CD4-positive, alpha-beta T cell treated with Interleukin-15 for 1 hour (primary cell): ENCODE data around the gene CFAP61.
"Not testable (repeated sequence)": the region's sequence is repeated elsewhere in the genome, so short reads cannot be mapped to it uniquely, and the experiment has no call there.

Experiments
- DNase-seq: peaks from one replicate; pipeline ENCODE4 v3.0.0-alpha.2; 2020

CFAP61 gene

DNA sequence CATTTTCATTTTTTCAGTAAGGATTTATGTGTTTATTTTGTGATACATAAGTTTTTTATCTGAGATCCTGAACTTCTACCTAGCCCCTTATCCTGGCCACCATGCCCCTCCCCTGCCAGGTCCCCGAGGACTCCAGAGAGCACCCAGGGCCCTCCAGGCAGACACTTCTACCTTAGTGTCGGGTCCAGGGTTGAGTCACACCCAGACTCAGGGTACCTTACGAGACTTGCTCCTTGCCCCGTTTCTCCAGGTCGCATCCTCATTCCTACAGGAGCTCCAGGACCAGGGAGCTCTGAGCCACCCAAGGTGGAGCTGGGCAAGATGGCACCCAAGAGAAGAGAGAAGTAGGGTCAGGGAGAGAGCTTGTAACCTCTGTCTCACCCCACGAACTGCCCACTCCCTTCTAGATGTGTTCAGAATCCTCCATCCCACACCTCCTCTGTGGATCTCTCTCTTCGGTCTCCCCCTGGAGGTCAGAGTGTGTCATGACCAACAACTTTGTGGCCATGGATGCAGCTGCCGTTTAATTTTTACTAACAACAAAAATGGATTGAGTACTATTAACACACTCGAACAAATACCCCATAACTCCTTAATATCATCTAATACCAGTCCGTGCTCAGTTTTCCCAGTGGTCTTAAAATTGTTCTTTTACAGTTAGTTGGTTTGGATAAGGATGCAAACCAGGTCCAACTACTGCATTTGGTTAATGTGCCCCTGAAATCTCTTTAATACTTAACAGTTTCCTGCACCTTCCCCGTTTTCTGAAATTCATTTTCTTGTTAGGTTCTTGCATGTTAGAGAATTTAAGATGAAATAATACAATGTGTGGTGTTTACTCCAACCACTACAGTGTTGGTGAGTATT lies 185.0 kb downstream of the CFAP61 start:
- no peak for DNase-seq

- no peak for DNase-seq
These were observed 189.6 kb downstream of the CFAP61 start for GRCh38 chr20:20241976-20242375.

DNA sequence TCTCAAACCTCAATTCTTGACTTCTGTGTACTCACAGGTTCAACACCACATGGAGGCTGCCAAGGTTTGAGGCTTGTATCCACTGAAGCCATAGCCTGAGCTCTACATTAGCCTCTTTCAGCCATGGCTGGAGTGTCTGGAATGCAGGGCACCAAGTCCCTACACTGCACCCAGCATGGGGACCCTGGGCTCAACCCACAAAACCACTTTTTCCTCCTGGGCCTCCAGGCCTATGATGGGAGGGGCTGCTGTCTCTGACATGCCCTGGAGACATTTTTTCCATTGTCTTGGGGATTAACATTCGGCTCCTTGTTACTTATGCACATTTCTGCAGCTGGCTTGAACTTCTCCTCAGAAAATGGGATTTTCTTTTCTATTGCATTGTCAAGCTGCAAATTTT lies 192.1 kb downstream of the CFAP61 start:
- DNase-seq: not testable (repeated sequence)

DNA sequence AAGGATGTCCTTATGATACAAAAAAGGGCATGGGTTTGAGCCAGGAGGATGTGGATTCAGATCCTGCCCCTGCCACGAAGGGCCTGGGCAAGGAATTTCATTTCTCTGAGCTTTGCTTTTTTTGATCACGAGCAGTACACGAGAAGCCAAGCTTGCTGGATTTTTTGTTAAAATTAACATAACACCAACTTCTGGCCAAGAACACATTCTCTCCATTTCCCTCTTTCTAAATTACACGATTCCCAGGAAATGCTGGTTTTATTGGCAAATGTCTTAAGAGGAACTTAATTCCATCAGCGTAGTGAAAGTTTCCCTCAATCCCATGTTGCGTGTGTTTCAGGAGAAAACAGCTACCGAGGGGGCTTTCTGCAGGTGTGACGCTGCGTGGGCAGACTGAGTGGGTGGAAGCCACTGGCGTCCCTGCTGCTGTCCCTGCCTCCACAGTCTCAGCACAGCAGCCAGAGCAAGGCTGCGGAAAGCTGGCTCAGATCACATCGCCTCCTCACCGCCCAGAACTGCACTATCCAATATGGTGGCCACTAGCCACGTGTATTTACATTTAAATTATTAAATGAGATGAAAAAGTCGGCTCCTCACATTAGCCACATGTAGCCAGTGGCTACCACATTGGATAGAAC lies 194.8 kb downstream of the CFAP61 start:
- DNase-seq: no peak

DNA sequence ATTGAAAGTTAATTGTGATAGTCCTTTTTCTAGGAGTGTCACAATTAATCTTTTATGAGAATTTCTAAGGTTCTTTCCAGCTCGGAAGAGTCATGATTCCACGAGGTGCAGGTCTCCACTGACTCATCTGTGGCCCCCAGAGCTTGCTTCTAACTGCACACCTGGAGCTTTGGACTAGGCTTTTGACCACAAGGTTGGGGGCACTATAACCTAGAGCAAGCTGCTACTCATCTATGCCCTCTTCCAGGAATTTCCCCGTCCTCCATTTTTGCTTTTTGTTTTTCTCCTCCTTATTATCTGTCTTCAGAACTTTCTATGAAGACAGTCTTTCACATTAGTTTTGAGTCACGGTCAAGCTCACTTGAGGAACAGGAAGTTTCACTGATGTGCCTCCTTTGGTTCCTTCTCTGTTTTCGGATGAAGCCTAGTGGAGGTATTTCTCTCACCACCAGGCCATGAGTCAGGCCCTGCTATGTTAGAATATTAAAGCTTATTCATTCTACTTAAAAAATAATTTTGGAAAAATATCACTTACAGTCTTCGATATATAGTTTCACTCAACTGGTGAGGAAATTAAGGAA lies 196.4 kb downstream of the CFAP61 start:
- DNase-seq: no peak

DNA sequence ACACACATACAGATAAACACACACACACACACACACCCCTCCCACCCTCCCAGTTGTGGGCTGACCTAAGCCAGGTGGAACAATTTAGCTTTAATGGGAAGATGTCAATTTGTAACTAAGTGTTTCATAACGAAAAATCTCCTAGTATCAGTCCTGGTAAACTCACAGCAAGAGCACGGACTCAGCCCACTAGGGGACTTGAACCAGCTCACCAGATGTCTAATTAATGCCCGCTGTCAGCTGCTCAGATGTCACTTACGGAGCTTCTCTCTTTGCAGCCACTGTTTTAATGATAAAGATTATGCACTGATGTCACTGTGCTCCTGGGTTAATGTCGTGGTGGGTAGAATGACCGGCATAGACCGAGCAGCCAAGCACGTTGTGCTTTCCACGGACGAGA lies 199.0 kb downstream of the CFAP61 start:
- DNase-seq: no peak

DNA sequence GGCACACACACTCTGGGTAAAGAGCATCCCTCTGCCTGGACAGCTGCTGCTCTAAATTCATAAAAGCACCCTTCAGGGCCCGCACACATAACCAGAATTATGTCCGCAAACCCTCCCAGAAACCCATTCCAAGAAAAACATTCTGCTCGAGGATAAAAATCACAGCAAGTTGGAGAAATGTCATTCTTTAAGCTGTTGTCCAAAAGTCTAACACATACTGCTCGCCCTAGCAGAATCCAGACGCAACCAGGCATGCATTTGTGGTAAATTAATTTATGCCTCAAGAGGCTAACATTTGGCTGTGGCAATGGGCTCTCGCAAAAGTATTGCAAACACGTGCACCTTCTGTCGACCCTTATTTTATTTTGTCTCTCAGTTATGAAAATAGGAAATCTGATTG lies 199.5 kb downstream of the CFAP61 start:
- no peak for DNase-seq

DNA sequence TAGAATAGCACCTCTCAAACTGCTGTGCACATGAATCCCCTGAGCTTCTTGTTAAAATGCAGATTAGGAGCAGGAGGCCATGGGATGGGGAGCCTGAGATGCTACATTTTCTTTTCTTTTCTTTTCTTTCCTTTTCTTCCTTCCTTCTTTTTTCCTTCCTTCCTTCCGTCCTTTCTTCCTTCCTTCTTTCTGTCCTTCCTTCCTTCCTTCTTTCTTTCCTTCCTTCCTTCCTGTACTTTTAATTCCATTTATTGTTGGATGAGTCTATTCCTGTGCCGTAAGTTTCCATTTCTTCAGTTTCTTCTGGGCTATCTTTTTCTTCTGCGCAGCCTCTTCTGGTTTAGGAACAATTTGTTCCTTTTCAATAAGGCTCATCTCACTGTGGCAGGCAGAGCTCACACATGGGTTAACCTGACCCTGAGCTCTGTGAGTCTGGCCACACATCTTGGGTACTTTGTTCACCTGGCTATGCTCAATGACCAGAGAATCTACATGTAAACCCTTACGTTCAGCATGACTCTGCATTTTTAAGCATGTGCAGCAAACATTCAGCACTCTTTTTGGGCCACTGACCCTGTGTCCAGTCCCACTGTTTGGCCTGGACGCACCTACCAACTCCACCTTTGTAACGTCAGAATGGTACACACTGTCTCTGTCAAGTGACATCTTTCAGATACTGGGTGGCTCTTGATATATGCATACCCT lies 200.9 kb downstream of the CFAP61 start:
- DNase-seq: no peak

DNA sequence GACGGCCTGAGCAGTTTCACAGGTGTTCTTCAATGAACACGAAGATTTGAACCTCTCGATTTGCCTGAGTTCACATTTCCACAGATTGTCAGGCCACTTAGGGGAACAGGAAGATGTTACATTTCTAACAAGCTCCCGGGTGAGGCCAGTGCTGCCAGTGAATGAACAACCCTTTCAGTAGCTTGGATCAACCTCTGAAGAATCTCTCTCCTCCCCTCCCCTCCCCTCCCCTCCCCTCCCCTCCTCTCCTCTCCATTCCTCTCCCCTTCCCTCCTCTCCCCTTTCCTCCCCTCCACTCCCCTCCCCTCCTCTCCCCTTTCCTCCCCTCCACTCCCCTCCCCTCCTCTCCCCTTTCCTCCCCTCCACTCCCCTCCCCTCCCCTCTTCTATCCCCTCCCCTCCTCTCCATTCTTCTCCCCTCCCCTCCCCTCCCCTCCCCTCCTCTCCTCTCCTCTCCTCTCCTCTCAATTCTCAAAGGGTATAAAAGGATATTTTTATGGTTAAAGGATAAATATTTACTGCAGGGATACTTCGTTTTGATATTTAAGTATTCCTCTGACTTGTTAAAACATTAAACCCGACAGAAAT lies 201.5 kb downstream of the CFAP61 start:
- DNase-seq: no peak

GRCh38 chr20:20255099-20255498 lies 202.8 kb downstream of the CFAP61 start:
- DNase-seq: peak; percentile 67

GRCh38 chr20:20259533-20259932 lies 207.2 kb downstream of the CFAP61 start:
- DNase-seq: peak; percentile 61

DNA sequence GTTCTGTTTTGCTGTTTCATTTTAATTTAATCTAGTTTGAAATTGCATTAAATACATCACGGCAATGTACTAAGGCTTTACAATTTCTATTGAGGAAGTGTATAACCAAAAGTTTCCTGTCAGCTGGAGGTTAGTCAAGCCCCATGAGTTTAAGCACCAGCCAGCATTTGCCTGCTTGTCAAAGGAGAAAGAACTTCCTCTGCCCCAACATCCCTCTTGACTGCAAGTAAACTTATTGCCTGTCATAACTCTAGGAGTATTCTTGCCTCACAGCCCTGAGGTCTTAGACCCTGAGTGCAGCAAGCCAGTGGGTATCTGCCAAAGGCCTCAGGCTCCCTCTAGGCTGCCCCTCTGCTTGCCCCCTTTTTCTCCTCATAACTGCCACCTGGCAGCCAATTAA lies 208.8 kb downstream of the CFAP61 start:
- DNase-seq: peak; percentile 36

DNA sequence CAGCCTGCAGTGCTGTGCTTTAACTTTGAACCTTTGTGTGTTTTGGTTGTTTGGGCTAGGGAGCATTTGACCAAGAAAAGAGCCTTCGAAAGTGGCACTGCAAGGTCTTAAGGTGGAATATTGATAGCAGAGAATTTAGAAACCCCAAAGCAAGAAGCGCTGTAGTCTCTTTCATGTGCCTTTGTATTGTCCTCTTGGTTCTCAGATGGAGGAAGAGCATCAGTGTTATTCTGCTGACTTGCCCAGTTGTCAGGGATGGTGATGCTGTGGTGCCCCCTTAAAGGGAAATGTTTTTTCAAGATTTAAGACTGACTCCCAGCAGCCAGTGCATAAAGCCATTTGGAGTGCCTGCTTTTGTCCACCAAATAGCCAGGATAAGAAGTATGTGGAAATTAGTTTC lies 212.9 kb downstream of the CFAP61 start:
- no peak for DNase-seq

GRCh38 chr20:20266552-20266951 lies 214.2 kb downstream of the CFAP61 start:
- no peak for DNase-seq

DNA sequence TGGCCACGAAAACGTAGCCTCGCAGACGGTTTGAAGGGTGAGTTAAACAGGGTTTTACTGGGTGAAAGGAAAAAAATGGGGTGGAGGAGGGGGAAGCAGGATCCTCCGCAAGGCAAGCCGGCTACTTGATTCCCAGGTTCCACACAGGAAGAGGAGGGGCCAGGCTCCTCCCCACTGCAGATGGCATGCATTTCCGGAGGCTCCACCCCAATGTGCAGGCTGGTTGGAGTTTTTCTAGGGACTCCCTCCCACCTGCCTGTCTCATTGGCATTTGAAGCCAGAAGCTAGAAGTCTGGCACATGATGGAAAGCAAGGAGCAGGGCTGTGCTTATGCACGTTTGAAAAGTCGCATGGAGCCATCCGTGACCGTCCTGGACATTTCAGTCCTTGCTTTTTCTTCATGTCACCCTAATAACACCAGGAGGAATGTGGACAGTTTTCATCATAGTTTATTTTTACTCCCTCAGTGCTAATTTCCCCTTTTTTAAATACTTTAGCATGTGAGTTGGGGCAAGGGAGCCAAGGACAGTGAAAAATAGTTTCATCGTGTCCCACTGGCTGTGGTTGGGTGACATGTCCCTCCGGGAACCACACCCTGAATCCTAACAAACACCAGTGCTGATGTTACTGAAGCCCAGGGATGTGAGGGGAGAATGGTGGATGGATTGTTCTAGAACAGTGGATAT lies 215.5 kb downstream of the CFAP61 start:
- DNase-seq: no peak

- no peak for DNase-seq
These were observed 218.9 kb downstream of the CFAP61 start for GRCh38 chr20:20271271-20271670.

DNA sequence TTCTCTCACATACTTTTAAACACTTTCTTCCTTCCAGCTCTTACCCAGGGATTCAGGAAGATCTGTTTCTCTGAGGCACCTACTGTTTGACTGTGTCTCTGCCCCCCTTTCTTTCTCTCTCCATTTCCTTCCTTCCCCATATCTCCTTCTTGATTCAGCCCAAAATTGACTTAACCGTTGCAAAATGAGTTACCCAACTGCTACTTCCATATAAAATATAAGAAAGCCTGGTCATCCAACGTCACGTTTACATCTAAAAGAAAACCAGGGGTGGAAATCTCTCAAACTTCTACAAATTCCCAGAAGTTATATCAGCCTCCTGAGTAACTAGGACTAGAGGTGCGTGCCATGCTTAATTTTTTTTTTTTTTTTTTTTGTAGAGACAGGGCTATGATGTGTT lies 220.4 kb downstream of the CFAP61 start:
- DNase-seq: no peak

GRCh38 chr20:20273286-20273685 lies 221.0 kb downstream of the CFAP61 start:
- DNase-seq: no peak

DNA sequence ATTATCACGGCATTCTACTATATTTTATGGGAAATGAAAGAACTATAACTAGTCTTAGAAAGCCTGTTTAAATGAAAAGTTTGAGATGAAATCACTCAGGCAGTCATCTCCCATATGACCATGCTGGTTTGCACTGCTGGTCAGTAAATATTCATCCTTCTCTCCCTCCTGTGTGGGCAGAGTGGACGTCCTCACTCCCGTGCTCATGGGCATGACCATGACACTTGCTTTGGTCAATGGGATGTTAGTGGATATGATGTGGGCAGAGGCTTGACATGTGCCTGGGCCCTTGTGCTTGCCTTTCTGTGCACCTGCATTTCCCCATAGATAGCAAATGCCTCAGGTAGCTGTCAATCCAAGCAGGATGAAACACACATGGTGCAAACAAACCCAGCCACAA lies 222.5 kb downstream of the CFAP61 start:
- DNase-seq: no peak

DNA sequence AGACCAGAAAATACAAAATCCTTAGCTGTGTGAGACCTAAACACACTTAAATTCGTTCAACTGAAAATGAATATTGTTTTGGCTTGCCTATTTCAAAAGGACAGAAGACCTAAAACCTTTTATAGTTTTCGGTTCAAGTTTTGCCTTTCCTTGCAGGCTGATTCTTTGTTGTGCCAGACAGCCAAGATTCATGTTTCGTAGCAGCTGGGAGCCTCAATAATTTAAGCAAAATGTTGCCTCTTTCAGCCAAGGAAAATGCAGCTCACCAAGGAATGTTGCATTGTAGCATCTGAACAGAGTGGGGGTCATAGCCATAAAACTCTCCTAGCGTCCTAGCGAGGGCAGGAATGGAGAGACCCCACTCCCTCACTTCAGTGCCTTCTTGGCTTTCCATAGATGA lies 223.3 kb downstream of the CFAP61 start:
- DNase-seq: no peak

GRCh38 chr20:20276811-20277530 lies 224.6 kb downstream of the CFAP61 start:
- no peak for DNase-seq

- no peak for DNase-seq
These were observed 225.6 kb downstream of the CFAP61 start for GRCh38 chr20:20277894-20278335.
